Glutamatergic neuron (in vitro differentiated cells): Measurements from ENCODE around the gene MASP1. TPM values are rescaled to one million over a fixed set of nuclear protein-coding genes. Genes with fewer than 3 reads are reported as not detected.

Source experiments
- DNase-seq: peaks from one replicate; pipeline ENCODE4 v3.0.0; 2022
- H3K27ac Mint-ChIP-seq: one replicate; pipeline ENCODE4 v1.8.0; 2020; ENCODE audit warnings: mild to moderate bottlenecking, mixed read lengths, inconsistent platforms; ENCODE audit not compliant: unreplicated experiment
- H3K27me3 Mint-ChIP-seq: one replicate; pipeline ENCODE4 v1.8.0; 2020; ENCODE audit warnings: mild to moderate bottlenecking, moderate library complexity, mixed read lengths, inconsistent platforms; ENCODE audit not compliant: unreplicated experiment
- H3K36me3 Mint-ChIP-seq: one replicate; pipeline ENCODE4 v1.8.0; 2020; ENCODE audit warnings: mild to moderate bottlenecking, mixed read lengths, inconsistent platforms; ENCODE audit not compliant: unreplicated experiment
- H3K4me1 Mint-ChIP-seq: one replicate; pipeline ENCODE4 v1.8.0; 2020; ENCODE audit warnings: mild to moderate bottlenecking, low read depth, mixed read lengths, inconsistent platforms; ENCODE audit not compliant: unreplicated experiment
- H3K4me3 Mint-ChIP-seq: one replicate; pipeline ENCODE4 v1.8.0; 2020; ENCODE audit warnings: mild to moderate bottlenecking, mixed read lengths, inconsistent platforms; ENCODE audit not compliant: unreplicated experiment
- H3K9me3 Mint-ChIP-seq: one replicate; pipeline ENCODE4 v1.8.0; 2020; ENCODE audit warnings: mild to moderate bottlenecking, moderate library complexity, mixed read lengths, inconsistent platforms; ENCODE audit not compliant: unreplicated experiment
- CTCF ChIP-seq: fragments of 200-600 bp; sonication (generic); IDR thresholded peaks from one replicate; pipeline ENCODE4 v1.5.0; 2021; ENCODE audit not compliant: partially characterized antibody, unreplicated experiment
- long read RNA-seq: library from polyadenylated mRNA; unstranded; transcript quantifications from one replicate; pipeline ENCODE4 v2.0.0, GENCODE V29; 2020; ENCODE audit not compliant: unreplicated experiment
- total RNA-seq: library from RNA; stranded (reverse); fragmentation: NEBNext Ultra II Directional; extraction: Animal tissue kit (Norgen Biotek cat#: 25700); gene quantifications from one replicate; pipeline ENCODE4 v1.2.1, GENCODE V29; 2021; ENCODE audit not compliant: unreplicated experiment

The MASP1 gene, protein sequence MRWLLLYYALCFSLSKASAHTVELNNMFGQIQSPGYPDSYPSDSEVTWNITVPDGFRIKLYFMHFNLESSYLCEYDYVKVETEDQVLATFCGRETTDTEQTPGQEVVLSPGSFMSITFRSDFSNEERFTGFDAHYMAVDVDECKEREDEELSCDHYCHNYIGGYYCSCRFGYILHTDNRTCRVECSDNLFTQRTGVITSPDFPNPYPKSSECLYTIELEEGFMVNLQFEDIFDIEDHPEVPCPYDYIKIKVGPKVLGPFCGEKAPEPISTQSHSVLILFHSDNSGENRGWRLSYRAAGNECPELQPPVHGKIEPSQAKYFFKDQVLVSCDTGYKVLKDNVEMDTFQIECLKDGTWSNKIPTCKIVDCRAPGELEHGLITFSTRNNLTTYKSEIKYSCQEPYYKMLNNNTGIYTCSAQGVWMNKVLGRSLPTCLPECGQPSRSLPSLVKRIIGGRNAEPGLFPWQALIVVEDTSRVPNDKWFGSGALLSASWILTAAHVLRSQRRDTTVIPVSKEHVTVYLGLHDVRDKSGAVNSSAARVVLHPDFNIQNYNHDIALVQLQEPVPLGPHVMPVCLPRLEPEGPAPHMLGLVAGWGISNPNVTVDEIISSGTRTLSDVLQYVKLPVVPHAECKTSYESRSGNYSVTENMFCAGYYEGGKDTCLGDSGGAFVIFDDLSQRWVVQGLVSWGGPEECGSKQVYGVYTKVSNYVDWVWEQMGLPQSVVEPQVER
- 1.7 TPM for total RNA-seq
- long read RNA-seq, partial matches to known transcripts = 1 of 2 reads
- long read RNA-seq, other reads (novel, unspliced or antisense) = 0 of 2 reads

GRCh38 chr3:187291512-187292132 lies at the start of gene MASP1:
TSS of gene MASP1 (minus strand) at chr3:187291737. CDS start at chr3:187291632, 105 bp downstream.
- peaks cover 12% of the 10 kb centered on the region for H3K4me1 Mint-ChIP-seq
- peak within 1 kb of the TSS; percentile 85 for H3K4me3 Mint-ChIP-seq
- H3K36me3 Mint-ChIP-seq = no peaks in the 10 kb centered on the region
- peak within 1 kb of the TSS; percentile 36 for H3K27ac Mint-ChIP-seq
- H3K27me3 Mint-ChIP-seq = peaks cover 6% of the 10 kb centered on the region
- peaks cover 3% of the 10 kb centered on the region for H3K9me3 Mint-ChIP-seq
- TF ChIP-seq CTCF = no peak
- DNase-seq = peak; percentile 22

GRCh38 chr3:187340578-187340977 lies 49.0 kb upstream of the MASP1 start:
- Mint-ChIP-seq H3K27ac (no peak overlapping the region), H3K27me3 (peaks cover 14% of the 10 kb centered on the region), H3K9me3 (peaks cover 19% of the 10 kb centered on the region), H3K4me3 (no peak overlapping the region), H3K36me3 (no peaks in the 10 kb centered on the region), H3K4me1 (peaks cover 28% of the 10 kb centered on the region)
- no peak for TF ChIP-seq CTCF
- no peak for DNase-seq

DNA sequence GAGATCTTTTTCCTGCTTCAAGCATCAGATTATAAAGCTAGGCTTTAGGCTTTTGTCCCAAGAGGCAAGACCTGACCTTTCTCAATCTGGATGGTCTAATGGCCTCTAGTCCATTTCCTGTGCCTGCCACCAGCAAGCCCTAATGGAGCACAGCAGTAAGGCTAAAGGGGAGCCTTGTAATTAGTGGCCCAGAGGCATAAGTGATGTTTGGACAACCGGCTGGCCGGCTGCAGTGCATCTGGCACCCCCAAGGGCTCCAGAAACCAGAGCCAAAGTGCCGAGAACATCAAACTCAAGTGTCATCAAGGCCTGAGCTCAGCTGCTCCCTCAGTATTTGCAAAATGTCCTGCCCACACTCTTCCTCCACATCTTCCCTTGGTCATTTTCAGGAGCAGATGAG lies 44.8 kb upstream of the MASP1 start:
- DNase-seq = peak; percentile 78
- peak; percentile 13 for TF ChIP-seq CTCF
- H3K4me1 Mint-ChIP-seq = peaks cover 55% of the 10 kb centered on the region
- H3K27ac Mint-ChIP-seq = peak overlapping the region; percentile 94
- peak overlapping the region; percentile 63 for H3K4me3 Mint-ChIP-seq
- peaks cover 18% of the 10 kb centered on the region for H3K27me3 Mint-ChIP-seq
- no peaks in the 10 kb centered on the region for H3K36me3 Mint-ChIP-seq
- peaks cover 22% of the 10 kb centered on the region for H3K9me3 Mint-ChIP-seq

DNA sequence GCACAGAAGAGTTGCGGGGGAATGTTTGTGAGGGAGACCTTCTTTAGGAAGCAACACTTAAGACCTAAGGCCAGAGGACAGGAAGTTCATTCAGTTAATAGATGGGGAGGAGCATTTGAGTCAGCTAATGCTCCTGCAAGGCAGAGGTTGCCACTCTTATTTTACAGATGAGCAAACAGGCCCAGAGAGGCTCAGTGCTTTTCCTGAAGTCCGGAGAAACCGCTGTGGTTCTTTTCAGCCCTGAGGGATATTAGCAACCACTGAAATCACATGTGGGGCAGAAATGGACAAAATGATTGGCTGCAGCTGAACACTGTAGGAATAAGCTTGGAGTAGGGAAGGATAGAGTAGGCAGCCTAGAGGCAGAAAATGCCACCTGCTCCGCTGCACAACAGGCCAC lies 43.4 kb upstream of the MASP1 start:
- DNase-seq = no peak
- Mint-ChIP-seq H3K4me3 (no peak overlapping the region), H3K36me3 (no peaks in the 10 kb centered on the region), H3K9me3 (peaks cover 22% of the 10 kb centered on the region), H3K27me3 (peaks cover 16% of the 10 kb centered on the region), H3K4me1 (peaks cover 55% of the 10 kb centered on the region), H3K27ac (peak overlapping the region; percentile 94)
- no peak for TF ChIP-seq CTCF
